Activated CD8-positive, alpha-beta memory T cell treated with anti-CD3 and anti-CD28 coated beads for 48 hours (primary cell): ENCODE data around the gene CASP7.
"Not testable (repeated sequence)": the region's sequence is repeated elsewhere in the genome, so short reads cannot be mapped to it uniquely, and the experiment has no call there.

ENCODE experiments used
- DNase-seq, 3 experiments: peaks; one replicate each; pipeline ENCODE4 v3.0.0-alpha.2; 2020; ENCODE audit warnings: low read depth in 2 of 3, low spot score in 2 of 3

CASP7 gene

DNA sequence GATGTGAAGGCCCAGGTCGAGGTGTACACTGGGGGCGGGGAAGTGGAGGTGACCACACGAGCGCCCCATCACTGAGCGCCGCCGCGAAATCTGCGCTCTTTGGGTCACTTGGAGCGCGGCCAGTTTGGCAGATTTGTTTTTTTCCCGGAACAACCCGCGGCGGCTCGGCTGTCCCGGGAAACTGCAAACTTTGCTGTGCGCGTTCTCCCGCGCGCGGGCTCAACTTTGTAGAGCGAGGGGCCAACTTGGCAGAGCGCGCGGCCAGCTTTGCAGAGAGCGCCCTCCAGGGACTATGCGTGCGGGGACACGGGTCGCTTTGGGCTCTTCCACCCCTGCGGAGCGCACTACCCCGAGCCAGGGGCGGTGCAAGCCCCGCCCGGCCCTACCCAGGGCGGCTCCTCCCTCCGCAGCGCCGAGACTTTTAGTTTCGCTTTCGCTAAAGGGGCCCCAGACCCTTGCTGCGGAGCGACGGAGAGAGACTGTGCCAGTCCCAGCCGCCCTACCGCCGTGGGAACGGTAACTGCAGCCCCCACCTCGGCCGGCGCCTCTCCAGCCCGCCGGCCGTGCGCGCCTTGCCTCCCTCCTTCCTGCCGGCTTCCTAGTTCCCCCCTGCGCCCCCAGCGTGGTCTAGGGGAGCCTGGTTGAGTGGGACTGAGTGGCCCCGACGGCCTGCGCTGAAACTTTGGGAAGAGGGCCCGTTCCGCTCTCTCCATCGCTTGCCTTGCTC is at the start of gene CASP7:
Gene CASP7 (plus strand): TSS at position 450 of the 727 bp plus-strand sequence. CDS start 17,582 bp downstream, outside the sequence.
- peak; percentile 52 to 75 (median 54) for DNase-seq

- no peak for DNase-seq
Measured at GRCh38 chr10:113630929-113631533, 48.7 kb upstream of the CASP7 start.

GRCh38 chr10:113631684-113632367 is 47.9 kb upstream of the CASP7 start:
- DNase-seq: no peak

DNA sequence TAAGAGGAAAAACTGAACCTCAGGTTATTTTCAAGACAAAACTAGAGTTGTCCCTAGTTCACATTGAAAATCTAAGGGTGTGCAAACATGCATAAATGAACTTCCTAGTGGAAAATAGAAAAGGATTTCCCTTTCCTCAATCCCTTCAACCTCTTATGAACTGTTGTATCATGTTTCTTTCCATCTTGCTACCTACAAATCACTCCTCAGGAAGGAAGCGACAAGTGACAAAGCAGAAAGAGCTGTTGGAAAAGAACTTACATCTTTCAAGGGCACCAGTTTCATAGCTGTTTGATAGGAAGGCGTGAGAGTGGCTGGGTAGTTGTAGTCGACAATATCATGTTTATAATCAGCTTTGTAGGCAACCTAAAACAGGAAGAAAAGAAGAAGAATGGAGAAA is 39.7 kb upstream of the CASP7 start:
- no peak for DNase-seq

DNA sequence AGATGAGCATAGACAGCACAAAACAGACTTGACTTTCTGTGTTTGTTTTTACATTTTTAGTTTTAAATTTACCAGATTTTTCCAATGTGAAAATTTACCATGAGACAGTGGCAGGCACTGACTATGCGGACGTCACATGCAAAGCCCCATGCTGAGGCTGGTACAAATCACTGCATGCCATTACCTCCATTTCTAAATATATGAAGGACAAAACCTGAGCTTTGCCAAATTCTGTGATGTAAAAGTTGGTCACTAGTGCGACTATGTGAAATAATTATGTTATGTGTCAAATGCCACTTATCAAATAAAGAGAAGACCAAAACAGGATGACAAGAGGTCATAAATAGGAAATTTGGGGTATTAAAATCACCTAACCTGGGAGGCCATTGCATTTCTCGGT is 38.0 kb upstream of the CASP7 start:
- DNase-seq: no peak

- no peak for DNase-seq
Measured at GRCh38 chr10:113643183-113643582, 36.5 kb upstream of the CASP7 start.

GRCh38 chr10:113644185-113645120 is 35.3 kb upstream of the CASP7 start:
- DNase-seq: no peak

- DNase-seq: no peak
Measured at GRCh38 chr10:113646336-113647201, 33.1 kb upstream of the CASP7 start.

DNA sequence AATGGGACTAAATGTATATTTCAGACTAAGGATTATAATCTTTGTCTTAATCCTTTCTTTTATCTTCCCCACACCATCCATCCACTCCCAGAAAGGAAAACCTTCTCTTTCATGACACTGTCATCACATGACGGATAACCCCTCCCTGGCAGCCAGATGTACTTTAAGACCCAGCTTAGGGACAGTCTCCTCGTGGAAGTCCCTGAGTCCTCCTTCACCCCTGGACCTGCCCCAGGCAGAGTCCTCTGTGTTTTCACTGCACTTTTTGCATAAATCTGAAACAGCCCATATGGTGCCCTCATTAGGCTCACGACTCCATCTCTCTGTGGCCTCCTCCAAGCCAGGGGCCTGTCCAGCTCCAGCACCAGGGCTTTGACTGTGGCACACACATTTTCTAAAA is 31.9 kb upstream of the CASP7 start:
- DNase-seq: no peak

GRCh38 chr10:113648478-113648877 is 31.2 kb upstream of the CASP7 start:
- DNase-seq: no peak

DNA sequence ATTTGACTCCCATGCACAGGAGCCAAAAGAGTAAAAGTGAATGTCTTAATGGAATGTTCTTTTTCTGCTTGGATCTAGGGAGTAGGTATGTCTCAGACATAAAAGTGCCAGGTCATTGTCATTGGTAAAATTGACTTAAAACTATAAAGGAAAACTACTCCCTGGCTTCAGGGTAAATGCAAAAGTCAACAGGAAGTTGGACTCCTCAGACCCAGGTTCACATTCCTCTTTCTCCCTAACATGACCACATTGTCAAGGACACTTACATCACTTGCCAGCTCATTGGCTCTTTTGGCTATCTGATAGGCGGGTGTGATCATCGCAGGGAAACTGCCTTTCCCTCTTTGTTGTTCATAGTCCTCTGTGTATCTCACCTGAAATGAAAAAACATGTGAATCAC is 29.5 kb upstream of the CASP7 start:
- no peak for DNase-seq

GRCh38 chr10:113651021-113651420 is 28.7 kb upstream of the CASP7 start:
- no peak for DNase-seq

DNA sequence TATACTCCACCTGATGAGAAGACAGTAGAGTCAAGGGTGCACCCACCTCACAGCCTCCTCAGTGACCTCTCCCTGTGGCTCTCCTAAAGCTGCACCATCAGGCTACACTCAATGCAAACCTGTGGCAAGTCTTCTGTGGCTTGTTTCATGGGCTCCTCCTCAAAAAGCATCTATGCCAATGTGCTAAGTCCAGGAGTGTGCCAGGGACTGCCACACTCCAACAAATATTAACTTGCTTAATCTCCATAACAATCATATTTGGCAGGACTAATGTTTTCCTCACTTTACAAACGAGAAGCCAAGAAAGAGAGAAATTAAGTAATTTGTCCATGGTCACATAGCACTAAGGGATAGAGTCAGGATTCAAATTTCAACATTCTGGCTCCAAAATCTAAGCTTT is 27.8 kb upstream of the CASP7 start:
- DNase-seq: no peak

GRCh38 chr10:113652456-113652855 is 27.3 kb upstream of the CASP7 start:
- DNase-seq: not testable (repeated sequence)

DNA sequence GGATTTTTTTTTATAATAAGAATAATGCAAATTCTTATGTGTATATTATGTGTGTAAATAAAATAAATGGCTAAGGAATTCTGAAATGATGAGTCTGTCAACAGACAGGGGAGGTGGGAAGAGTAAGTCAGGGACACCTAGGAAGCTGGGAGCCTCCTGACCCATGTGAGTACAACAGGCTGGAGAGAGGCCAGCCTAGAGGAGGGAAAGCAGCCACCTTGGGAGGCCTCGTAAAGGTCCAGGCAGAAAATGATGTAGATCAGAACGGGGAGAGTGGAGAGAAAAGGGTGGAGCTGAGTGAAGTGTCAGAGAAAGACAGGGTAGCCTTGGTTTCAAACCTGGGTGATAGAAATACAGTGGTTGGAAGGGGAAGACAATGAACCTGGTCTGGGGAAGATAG is 22.8 kb upstream of the CASP7 start:
- DNase-seq: no peak

DNA sequence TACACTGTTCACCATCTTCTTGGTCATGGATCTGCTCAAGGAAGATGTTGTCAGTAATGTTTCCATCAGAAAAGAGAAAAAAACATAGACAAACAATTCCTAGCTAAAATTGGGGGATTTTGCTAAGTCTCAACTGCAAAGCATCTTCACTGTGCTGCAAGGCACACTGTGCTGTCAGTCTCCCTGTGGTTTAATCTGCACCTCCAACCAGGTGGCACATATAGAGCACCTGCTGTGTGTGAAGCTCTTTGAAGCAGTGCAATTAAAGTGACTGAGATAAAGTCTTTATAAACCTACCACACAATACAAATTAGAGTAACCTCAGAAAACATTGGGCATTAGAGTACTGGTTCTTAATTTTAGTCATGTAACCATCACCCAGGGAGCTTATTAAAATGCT is 22.2 kb upstream of the CASP7 start:
- no peak for DNase-seq

DNA sequence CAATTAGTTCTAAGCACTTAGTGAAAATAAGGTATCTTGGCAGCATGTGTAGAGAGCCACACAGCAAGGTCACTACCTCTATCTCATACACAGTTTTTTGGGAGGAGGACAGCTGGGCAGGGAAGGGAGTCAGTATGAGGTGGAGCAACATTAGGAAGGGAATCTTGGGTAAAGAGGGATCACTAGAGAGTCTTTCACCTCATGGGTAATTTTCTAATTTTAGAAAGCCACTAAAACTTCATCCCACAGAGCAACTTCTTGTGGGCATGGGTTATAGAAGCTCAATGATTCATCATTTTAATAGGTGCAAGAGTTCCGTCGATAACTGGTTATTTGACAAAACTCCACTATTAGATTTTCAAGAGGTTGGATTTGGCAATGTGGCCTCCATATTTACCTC is 18.4 kb upstream of the CASP7 start:
- DNase-seq: no peak

- no peak for DNase-seq
Measured at GRCh38 chr10:113663142-113663541, 16.6 kb upstream of the CASP7 start.

GRCh38 chr10:113663908-113664307 is 15.8 kb upstream of the CASP7 start, which contains the start of gene NRAP:
Gene NRAP (minus strand): TSS chr10:113664041. CDS start chr10:113663882, 159 bp downstream.
- DNase-seq: no peak

- no peak for DNase-seq
Measured at GRCh38 chr10:113665352-113665751, 14.4 kb upstream of the CASP7 start.
